GM23338 (cell line): ENCODE data around the gene DENND5B. TPM values are rescaled to one million over a fixed set of nuclear protein-coding genes. Genes with fewer than 3 reads are reported as not detected.

Experiments used
- ATAC-seq: fragments of 200-7000 bp; cut with Tn5 transposase; 3 replicates; pipeline ENCODE4 v1.9.1; 2020
- DNase-seq: peaks from one replicate; pipeline ENCODE4 v3.0.0-alpha.2; 2015; ENCODE audit warnings: low spot score
- H2AFZ ChIP-seq: fragments of 200-600 bp; sonication (generic); 2 replicates; pipeline ENCODE4 v1.8.0; 2016; ENCODE audit warnings: antibody characterized with exemption, mild to moderate bottlenecking, moderate library complexity
- H3F3A ChIP-seq: fragments of 200-600 bp; sonication (generic); replicated peaks from 2 replicates; pipeline ENCODE4 v1.8.0; 2017; ENCODE audit warnings: antibody characterized with exemption, mixed run types, low read depth
- H3K27ac ChIP-seq: fragments of 200-600 bp; sonication (generic); 2 replicates; pipeline ENCODE4 v1.6.1; 2016; ENCODE audit warnings: low read depth
- H3K27me3 ChIP-seq: fragments of 200-600 bp; sonication (generic); 2 replicates; pipeline ENCODE4 v1.8.0; 2016; ENCODE audit warnings: mild to moderate bottlenecking, mixed run types, moderate library complexity; ENCODE audit not compliant: insufficient read depth
- H3K36me3 ChIP-seq: fragments of 200-600 bp; sonication (generic); 2 replicates; pipeline ENCODE4 v1.8.0; 2016; ENCODE audit warnings: mild to moderate bottlenecking; ENCODE audit not compliant: insufficient read depth
- H3K4me1 ChIP-seq: fragments of 200-600 bp; sonication (generic); 2 replicates; pipeline ENCODE4 v1.8.0; 2016; ENCODE audit warnings: mild to moderate bottlenecking, moderate library complexity; ENCODE audit not compliant: insufficient read depth
- H3K4me2 ChIP-seq: fragments of 200-600 bp; sonication (generic); 2 replicates; pipeline ENCODE4 v1.7.1; 2017; ENCODE audit warnings: mixed run types
- H3K4me3 ChIP-seq: fragments of 200-600 bp; sonication (generic); 2 replicates; pipeline ENCODE4 v1.6.1; 2016; ENCODE audit warnings: mixed run types
- H3K79me2 ChIP-seq: fragments of 200-600 bp; sonication (generic); replicated peaks from 2 replicates; pipeline ENCODE4 v1.8.0; 2017; ENCODE audit warnings: mild to moderate bottlenecking; ENCODE audit not compliant: insufficient read depth
- H3K9me2 ChIP-seq: fragments of 200-600 bp; sonication (generic); 2 replicates; pipeline ENCODE4 v1.8.0; 2017; ENCODE audit not compliant: insufficient read depth
- H4K20me1 ChIP-seq: fragments of 200-600 bp; sonication (generic); replicated peaks from 2 replicates; pipeline ENCODE4 v1.8.0; 2017; ENCODE audit warnings: mild to moderate bottlenecking; ENCODE audit not compliant: insufficient read depth
- H3K27ac Mint-ChIP-seq: 2 replicates; pipeline ENCODE4 v1.8.0; 2020; ENCODE audit warnings: inconsistent platforms, mild to moderate bottlenecking, moderate library complexity, mixed read lengths
- H3K27me3 Mint-ChIP-seq: 3 replicates; pipeline ENCODE4 v1.8.0; 2022; ENCODE audit warnings: low read depth, mild to moderate bottlenecking, moderate library complexity, mixed read lengths, inconsistent platforms; ENCODE audit not compliant: insufficient read depth, poor library complexity
- H3K36me3 Mint-ChIP-seq: 3 replicates; pipeline ENCODE4 v1.8.0; 2021; ENCODE audit warnings: low read depth, mild to moderate bottlenecking, inconsistent platforms, moderate library complexity, mixed read lengths
- H3K4me1 Mint-ChIP-seq: 3 replicates; pipeline ENCODE4 v1.8.0; 2020; ENCODE audit warnings: mild to moderate bottlenecking, inconsistent platforms, mixed read lengths
- H3K4me3 Mint-ChIP-seq: 3 replicates; pipeline ENCODE4 v1.8.0; 2021; ENCODE audit warnings: moderate library complexity, mild to moderate bottlenecking, inconsistent platforms, mixed read lengths
- H3K9me3 Mint-ChIP-seq: 3 replicates; pipeline ENCODE4 v1.8.0; 2020; ENCODE audit warnings: moderate library complexity, mild to moderate bottlenecking, inconsistent platforms, mixed read lengths
- CREB1 ChIP-seq: fragments of 250-450 bp; sonication (Bioruptor Pico); IDR thresholded peaks from 2 replicates; pipeline ENCODE4 v1.5.0; 2020; ENCODE audit warnings: low read depth, mild to moderate bottlenecking, moderate library complexity
- EZH2 ChIP-seq: fragments of 200-600 bp; sonication (generic); IDR thresholded peaks from one replicate; pipeline ENCODE4 v1.8.0; 2017; ENCODE audit warnings: antibody characterized with exemption, mild to moderate bottlenecking, low read depth; ENCODE audit not compliant: unreplicated experiment
- EZH2phosphoT487 ChIP-seq: fragments of 200-600 bp; sonication (generic); IDR thresholded peaks from one replicate; pipeline ENCODE4 v1.8.1; 2018; ENCODE audit warnings: antibody characterized with exemption; ENCODE audit not compliant: unreplicated experiment
- JUNB ChIP-seq: IDR thresholded peaks from one replicate; pipeline ENCODE4 v1.6.1; 2016; ENCODE audit warnings: antibody characterized with exemption; ENCODE audit not compliant: unreplicated experiment
- NANOG ChIP-seq: IDR thresholded peaks from 2 replicates; pipeline ENCODE4 v1.6.1; 2016; ENCODE audit warnings: antibody characterized with exemption, borderline replicate concordance
- POLR2AphosphoS5 ChIP-seq: IDR thresholded peaks from 2 replicates; pipeline ENCODE4 v1.6.1; 2016; ENCODE audit warnings: antibody characterized with exemption, low read depth
- REST ChIP-seq: IDR thresholded peaks from one replicate; pipeline ENCODE4 v1.6.1; 2018; ENCODE audit warnings: antibody characterized with exemption; ENCODE audit not compliant: unreplicated experiment
- STAT1 ChIP-seq: IDR thresholded peaks from one replicate; pipeline ENCODE4 v1.6.1; 2016; ENCODE audit warnings: antibody characterized with exemption; ENCODE audit not compliant: unreplicated experiment
- ZNF114 ChIP-seq: fragments of 250-450 bp; sonication (Bioruptor Pico); IDR thresholded peaks from 2 replicates; pipeline ENCODE4 v1.5.0; 2020; ENCODE audit warnings: mild to moderate bottlenecking, moderate library complexity
- ZNF331 ChIP-seq: fragments of 250-450 bp; sonication (Bioruptor Pico); IDR thresholded peaks from 2 replicates; pipeline ENCODE4 v1.5.0; 2020; ENCODE audit warnings: low read depth, mild to moderate bottlenecking, moderate library complexity
- ZNF462 ChIP-seq: fragments of 250-450 bp; sonication (Bioruptor Pico); IDR thresholded peaks from 2 replicates; pipeline ENCODE4 v1.5.0; 2020; ENCODE audit warnings: mild to moderate bottlenecking, moderate library complexity
- polyA plus RNA-seq: library from polyadenylated mRNA; unstranded; fragments of >200 nt; fragmentation: Nextera tagmentation; extraction: Ambion mirVana; gene quantifications from 2 replicates; pipeline ENCODE4 v1.2.1, GENCODE V29; 2016
- total RNA-seq: library from RNA; depleted of rRNA; stranded (reverse); fragments of >200 nt; shearing (Covaris generic); gene quantifications from 2 replicates; pipeline ENCODE4 v1.2.3, GENCODE V29; 2014
- TF ChIP-seq, protein P1 (sequence below), 2 experiments: fragments of 200-600 bp in 1 of 2; sonication (generic) in 1 of 2; conservative IDR thresholded peaks; 2 replicates each; pipeline versions ENCODE4 v1.5.1 to v1.6.1; 2016 to 2017; ENCODE audit warnings: antibody characterized with exemption in 2 of 2, low read depth in 2 of 2, mild to moderate bottlenecking in 2 of 2, moderate library complexity in 1 of 2
- TF ChIP-seq, protein P2 (sequence below): IDR thresholded peaks from 2 replicates; pipeline ENCODE4 v1.6.1; 2016; ENCODE audit warnings: antibody characterized with exemption

The DENND5B gene
- total and polyA plus RNA-seq, 2 experiments from 2014 or later = 6.5 to 17.2 TPM

DNA sequence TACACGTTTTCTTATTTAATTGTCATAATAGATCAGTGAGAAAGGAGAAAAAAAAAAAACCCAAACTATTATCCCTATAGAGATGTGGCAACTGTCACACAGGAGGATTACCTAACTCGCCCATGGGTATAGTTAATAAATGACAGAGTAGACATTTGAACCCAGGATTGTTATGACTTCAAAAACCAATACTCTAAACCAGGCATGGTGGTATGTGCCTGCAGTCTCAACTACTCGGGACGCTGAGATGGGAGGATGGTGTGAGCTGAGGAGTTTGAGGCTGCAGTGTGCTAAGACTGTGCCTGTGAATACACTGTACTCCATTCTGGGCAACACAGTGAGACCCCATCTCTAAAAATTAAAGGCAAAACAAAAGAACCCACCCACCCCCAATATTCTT, 114.5 kb downstream of the DENND5B start:
- Mint-ChIP-seq H3K27me3 (no peaks in the 10 kb centered on the region), H3K4me3 (no peak overlapping the region), H3K36me3 (no peaks in the 10 kb centered on the region), H3K4me1 (peaks cover 18% of the 10 kb centered on the region), H3K9me3 (no peaks in the 10 kb centered on the region), H3K27ac (no peak overlapping the region)
- DNase-seq (no peak), ATAC-seq (no peak)
- H3K27ac ChIP-seq = no peak overlapping the region
- H3K79me2 ChIP-seq = no peaks in the 10 kb centered on the region
- H3K9me2 ChIP-seq = no peaks in the 10 kb centered on the region
- H3K4me2 ChIP-seq = no peak overlapping the region
- no peaks in the 10 kb centered on the region for H3K36me3 ChIP-seq
- no peak overlapping the region for H2AFZ ChIP-seq
- H3F3A ChIP-seq = no peaks in the 10 kb centered on the region; the same call in none of the 2 replicates
- no peak overlapping the region for H3K4me3 ChIP-seq
- peaks cover 9% of the 10 kb centered on the region; the same call in 1 of the 2 replicates for H3K4me1 ChIP-seq
- H4K20me1 ChIP-seq = no peaks in the 10 kb centered on the region
- TF ChIP-seq ZNF462 (no peak), JUNB (no peak), NANOG (no peak), REST (no peak), ZNF114 (CRISPR knock-in tag) (no peak), EZH2phosphoT487 (no peak), CREB1 (CRISPR knock-in tag) (no peak), EZH2 (no peak), POLR2AphosphoS5 (no peak), STAT1 (no peak), ZNF331 (CRISPR knock-in tag) (no peak)
- TF ChIP-seq, protein P1, sequence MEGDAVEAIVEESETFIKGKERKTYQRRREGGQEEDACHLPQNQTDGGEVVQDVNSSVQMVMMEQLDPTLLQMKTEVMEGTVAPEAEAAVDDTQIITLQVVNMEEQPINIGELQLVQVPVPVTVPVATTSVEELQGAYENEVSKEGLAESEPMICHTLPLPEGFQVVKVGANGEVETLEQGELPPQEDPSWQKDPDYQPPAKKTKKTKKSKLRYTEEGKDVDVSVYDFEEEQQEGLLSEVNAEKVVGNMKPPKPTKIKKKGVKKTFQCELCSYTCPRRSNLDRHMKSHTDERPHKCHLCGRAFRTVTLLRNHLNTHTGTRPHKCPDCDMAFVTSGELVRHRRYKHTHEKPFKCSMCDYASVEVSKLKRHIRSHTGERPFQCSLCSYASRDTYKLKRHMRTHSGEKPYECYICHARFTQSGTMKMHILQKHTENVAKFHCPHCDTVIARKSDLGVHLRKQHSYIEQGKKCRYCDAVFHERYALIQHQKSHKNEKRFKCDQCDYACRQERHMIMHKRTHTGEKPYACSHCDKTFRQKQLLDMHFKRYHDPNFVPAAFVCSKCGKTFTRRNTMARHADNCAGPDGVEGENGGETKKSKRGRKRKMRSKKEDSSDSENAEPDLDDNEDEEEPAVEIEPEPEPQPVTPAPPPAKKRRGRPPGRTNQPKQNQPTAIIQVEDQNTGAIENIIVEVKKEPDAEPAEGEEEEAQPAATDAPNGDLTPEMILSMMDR (conservative IDR thresholded peaks at IDR 0.05; ENCODE audit: low read depth in 2 of 2) = no peak
- TF ChIP-seq, protein P2, sequence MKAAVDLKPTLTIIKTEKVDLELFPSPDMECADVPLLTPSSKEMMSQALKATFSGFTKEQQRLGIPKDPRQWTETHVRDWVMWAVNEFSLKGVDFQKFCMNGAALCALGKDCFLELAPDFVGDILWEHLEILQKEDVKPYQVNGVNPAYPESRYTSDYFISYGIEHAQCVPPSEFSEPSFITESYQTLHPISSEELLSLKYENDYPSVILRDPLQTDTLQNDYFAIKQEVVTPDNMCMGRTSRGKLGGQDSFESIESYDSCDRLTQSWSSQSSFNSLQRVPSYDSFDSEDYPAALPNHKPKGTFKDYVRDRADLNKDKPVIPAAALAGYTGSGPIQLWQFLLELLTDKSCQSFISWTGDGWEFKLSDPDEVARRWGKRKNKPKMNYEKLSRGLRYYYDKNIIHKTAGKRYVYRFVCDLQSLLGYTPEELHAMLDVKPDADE = no peak
- H3K27me3 ChIP-seq = no peaks in the 10 kb centered on the region
